ENCODE results near the gene C2CD4C. TPM values are rescaled to one million over a fixed set of nuclear protein-coding genes. Genes with fewer than 3 reads are reported as not detected.

C2CD4C gene
- total and polyA plus RNA-seq, 2 experiments from 2014 or later = 2.1 to 12.5 TPM

GRCh38 chr19:399370-399769 is 9.6 kb downstream of the C2CD4C start:
- Histone ChIP-seq H3K4me2 (no peak overlapping the region), H3K9me2 (ENCODE audit: insufficient read depth) (no peaks in the 10 kb centered on the region), H3K4me1 (ENCODE audit: insufficient read depth) (no peaks in the 10 kb centered on the region), H3K79me2 (replicated peaks; ENCODE audit: insufficient read depth) (no peaks in the 10 kb centered on the region), H3K27ac (ENCODE audit: low read depth) (no peak overlapping the region), H3K27me3 (ENCODE audit: insufficient read depth) (no peaks in the 10 kb centered on the region), H2AFZ (no peak overlapping the region), H3K4me3 (no peak overlapping the region), H3F3A (replicated peaks; ENCODE audit: low read depth) (no peaks in the 10 kb centered on the region; the same call in 1 of the 2 replicates), H3K36me3 (ENCODE audit: insufficient read depth) (no peaks in the 10 kb centered on the region), H4K20me1 (replicated peaks; ENCODE audit: insufficient read depth) (no peaks in the 10 kb centered on the region)
- Mint-ChIP-seq H3K4me1 (no peaks in the 10 kb centered on the region), H3K27me3 (ENCODE audit: insufficient read depth, low read depth, poor library complexity) (peaks cover 17% of the 10 kb centered on the region), H3K27ac (no peak overlapping the region), H3K9me3 (peaks cover 30% of the 10 kb centered on the region), H3K36me3 (ENCODE audit: low read depth) (peaks cover 9% of the 10 kb centered on the region), H3K4me3 (no peak overlapping the region)
- TF ChIP-seq JUNB (IDR thresholded peaks at IDR 0.05; ENCODE audit: unreplicated experiment) = no peak
- TF ChIP-seq REST (IDR thresholded peaks at IDR 0.05; ENCODE audit: unreplicated experiment) = no peak
- ATAC-seq = no peak
- no peak for DNase-seq (ENCODE audit: low spot score)

GRCh38 chr19:398719-399118 is 10.2 kb downstream of the C2CD4C start:
- Mint-ChIP-seq H3K4me1 (no peaks in the 10 kb centered on the region), H3K27me3 (ENCODE audit: insufficient read depth, low read depth, poor library complexity) (peaks cover 20% of the 10 kb centered on the region), H3K36me3 (ENCODE audit: low read depth) (peaks cover 13% of the 10 kb centered on the region), H3K27ac (no peak overlapping the region), H3K4me3 (no peak overlapping the region; the same call in 2 of the 3 replicates), H3K9me3 (peaks cover 37% of the 10 kb centered on the region)
- Histone ChIP-seq H3K79me2 (replicated peaks; ENCODE audit: insufficient read depth) (no peaks in the 10 kb centered on the region), H4K20me1 (replicated peaks; ENCODE audit: insufficient read depth) (no peaks in the 10 kb centered on the region), H3K36me3 (ENCODE audit: insufficient read depth) (no peaks in the 10 kb centered on the region), H3K9me2 (ENCODE audit: insufficient read depth) (no peaks in the 10 kb centered on the region), H3K4me1 (ENCODE audit: insufficient read depth) (no peaks in the 10 kb centered on the region), H3K27ac (ENCODE audit: low read depth) (no peak overlapping the region), H3F3A (replicated peaks; ENCODE audit: low read depth) (peaks cover under 1% of the 10 kb centered on the region; the same call in 1 of the 2 replicates), H3K27me3 (ENCODE audit: insufficient read depth) (no peaks in the 10 kb centered on the region), H3K4me2 (no peak overlapping the region), H3K4me3 (no peak overlapping the region), H2AFZ (no peak overlapping the region)
- ATAC-seq (no peak), DNase-seq (ENCODE audit: low spot score) (no peak)
- TF ChIP-seq ZNF331 (CRISPR knock-in tag; IDR thresholded peaks at IDR 0.05; ENCODE audit: low read depth) = no peak
- TF ChIP-seq EZH2 (IDR thresholded peaks at IDR 0.05; ENCODE audit: low read depth, unreplicated experiment) = no peak
- TF ChIP-seq CTCF (conservative IDR thresholded peaks at IDR 0.05; ENCODE audit: low read depth in 2 of 2) = no peak
- no peak for TF ChIP-seq ZNF462 (CRISPR knock-in tag; IDR thresholded peaks at IDR 0.05)
